Esophagus muscularis mucosa (tissue), 3 donors: Measurements from ENCODE around the gene SMARCC1.

Source experiments
- CTCF ChIP-seq, 3 experiments: fragments of 200-600 bp in 2 of 3; fragments of 450-650 bp in 1 of 3; sonication (generic) in 2 of 3; IDR thresholded peaks; one replicate each; pipeline ENCODE4 v1.5.1; 2017 to 2019; ENCODE audit warnings: antibody characterized with exemption in 3 of 3, mild to moderate bottlenecking in 2 of 3, moderate library complexity in 1 of 3
- POLR2AphosphoS5 ChIP-seq, 2 donors: sonication (generic); formaldehyde crosslinking; IDR thresholded peaks; one replicate each; pipeline ENCODE4 v1.6.1; 2017; ENCODE audit warnings: antibody characterized with exemption in 2 of 2

GRCh38 chr3:47813551-47814177 is 32.0 kb upstream of the SMARCC1 start:
- no peak for TF ChIP-seq POLR2AphosphoS5 (IDR thresholded peaks at IDR 0.05)
- no peak for TF ChIP-seq CTCF (IDR thresholded peaks at IDR 0.05)
